ENCODE data around the gene RIN2.

RIN2 gene

DNA sequence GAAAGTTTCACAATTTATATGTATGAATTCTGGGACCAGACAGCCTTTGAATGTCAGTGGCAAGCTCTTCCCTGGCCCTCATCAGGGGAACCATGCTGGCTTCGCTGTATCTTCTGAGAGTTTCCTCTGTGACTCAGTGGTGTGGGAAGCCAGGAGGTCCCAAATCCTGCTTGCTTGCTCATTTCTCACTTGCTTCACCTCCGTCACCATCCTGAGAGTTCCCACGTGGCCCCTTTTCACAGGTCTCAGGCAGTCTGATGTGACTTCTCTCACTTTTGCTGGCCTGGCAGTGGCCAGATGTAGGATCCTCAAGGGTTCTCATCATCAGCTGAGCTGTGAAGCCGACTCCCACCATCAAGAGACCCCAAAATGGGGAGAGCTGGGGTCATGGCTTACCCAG, 28.4 kb upstream of the RIN2 start:
- Histone ChIP-seq H3K36me3 (replicated peaks; ENCODE audit: low read depth, low read length) (no peaks in the 10 kb centered on the region), H4K20me1 (ENCODE audit: insufficient read depth, low read length) (no peaks in the 10 kb centered on the region), H3K4me3 (ENCODE audit: low read length) (no peak overlapping the region), H3K79me2 (ENCODE audit: low read length) (no peaks in the 10 kb centered on the region), H3K27ac (ENCODE audit: low read length) (no peak overlapping the region), H3K4me2 (ENCODE audit: low read length) (no peak overlapping the region), H3K4me1 (ENCODE audit: low read length) (peaks cover 26% of the 10 kb centered on the region), H2AFZ (ENCODE audit: low read depth, low read length) (no peak overlapping the region), H3K27me3 (ENCODE audit: low read depth, low read length) (peaks cover 2% of the 10 kb centered on the region; the same call in 1 of the 2 replicates), H3K9me3 (ENCODE audit: insufficient read depth, low read length) (no peaks in the 10 kb centered on the region), H3K9ac (ENCODE audit: low read length) (no peak overlapping the region)
- TF ChIP-seq EZH2phosphoT487 (IDR thresholded peaks at IDR 0.05; ENCODE audit: low read depth) = no peak
- TF ChIP-seq, protein P1, sequence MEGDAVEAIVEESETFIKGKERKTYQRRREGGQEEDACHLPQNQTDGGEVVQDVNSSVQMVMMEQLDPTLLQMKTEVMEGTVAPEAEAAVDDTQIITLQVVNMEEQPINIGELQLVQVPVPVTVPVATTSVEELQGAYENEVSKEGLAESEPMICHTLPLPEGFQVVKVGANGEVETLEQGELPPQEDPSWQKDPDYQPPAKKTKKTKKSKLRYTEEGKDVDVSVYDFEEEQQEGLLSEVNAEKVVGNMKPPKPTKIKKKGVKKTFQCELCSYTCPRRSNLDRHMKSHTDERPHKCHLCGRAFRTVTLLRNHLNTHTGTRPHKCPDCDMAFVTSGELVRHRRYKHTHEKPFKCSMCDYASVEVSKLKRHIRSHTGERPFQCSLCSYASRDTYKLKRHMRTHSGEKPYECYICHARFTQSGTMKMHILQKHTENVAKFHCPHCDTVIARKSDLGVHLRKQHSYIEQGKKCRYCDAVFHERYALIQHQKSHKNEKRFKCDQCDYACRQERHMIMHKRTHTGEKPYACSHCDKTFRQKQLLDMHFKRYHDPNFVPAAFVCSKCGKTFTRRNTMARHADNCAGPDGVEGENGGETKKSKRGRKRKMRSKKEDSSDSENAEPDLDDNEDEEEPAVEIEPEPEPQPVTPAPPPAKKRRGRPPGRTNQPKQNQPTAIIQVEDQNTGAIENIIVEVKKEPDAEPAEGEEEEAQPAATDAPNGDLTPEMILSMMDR (IDR thresholded peaks at IDR 0.05; ENCODE audit: low read depth, low read length) = no peak

DNA sequence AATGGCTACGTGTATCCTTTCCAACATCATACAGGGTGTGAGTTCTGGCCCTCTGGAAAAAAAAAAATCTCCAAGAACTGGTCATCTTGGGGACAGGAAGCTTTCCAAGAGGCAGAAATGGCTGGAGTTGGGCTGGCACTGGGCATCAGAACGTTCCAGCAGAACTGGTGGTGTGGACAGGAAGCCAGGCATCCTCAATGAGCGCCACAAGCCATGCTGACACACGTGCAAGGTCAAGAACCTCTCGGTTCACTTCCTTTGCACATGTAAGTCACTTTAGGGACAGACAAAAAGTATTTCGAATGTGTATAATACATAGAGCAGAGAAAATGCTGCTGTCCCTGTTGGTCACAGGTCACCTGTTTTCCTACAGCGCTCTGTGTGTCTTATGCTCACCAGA, 27.4 kb upstream of the RIN2 start:
- Histone ChIP-seq H3K4me2 (ENCODE audit: low read length) (no peak overlapping the region), H2AFZ (ENCODE audit: low read depth, low read length) (no peak overlapping the region), H3K27ac (ENCODE audit: low read length) (no peak overlapping the region), H3K4me1 (ENCODE audit: low read length) (peaks cover 20% of the 10 kb centered on the region), H3K79me2 (ENCODE audit: low read length) (no peaks in the 10 kb centered on the region), H3K9ac (ENCODE audit: low read length) (no peak overlapping the region), H3K4me3 (ENCODE audit: low read length) (no peak overlapping the region), H3K36me3 (replicated peaks; ENCODE audit: low read depth, low read length) (no peaks in the 10 kb centered on the region), H3K9me3 (ENCODE audit: insufficient read depth, low read length) (no peaks in the 10 kb centered on the region), H4K20me1 (ENCODE audit: insufficient read depth, low read length) (no peaks in the 10 kb centered on the region), H3K27me3 (ENCODE audit: low read depth, low read length) (no peaks in the 10 kb centered on the region)
- TF ChIP-seq, protein P1 (IDR thresholded peaks at IDR 0.05; ENCODE audit: low read depth, low read length) = no peak
- TF ChIP-seq EZH2phosphoT487 (IDR thresholded peaks at IDR 0.05; ENCODE audit: low read depth) = no peak

DNA sequence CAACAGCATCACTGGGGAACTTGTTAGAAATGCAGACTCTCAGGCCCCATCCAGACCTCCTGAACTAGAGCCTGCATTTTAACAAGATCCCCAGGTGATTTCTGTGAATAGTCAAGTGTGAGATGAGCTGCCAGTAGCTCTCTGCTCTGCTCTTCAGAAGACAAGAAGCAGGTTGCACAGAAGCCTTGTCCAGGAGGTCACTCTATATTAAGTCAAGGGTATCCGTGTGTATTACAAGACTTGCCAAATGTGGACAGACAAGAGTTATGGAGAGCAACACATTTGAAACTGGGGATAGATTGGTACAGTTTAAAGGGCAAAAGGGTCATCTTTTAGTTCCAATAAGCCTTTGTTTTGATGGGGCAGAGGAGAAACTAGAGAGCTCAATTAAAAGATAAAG, 23.2 kb upstream of the RIN2 start:
- Histone ChIP-seq H3K27me3 (ENCODE audit: low read depth, low read length) (no peaks in the 10 kb centered on the region), H3K36me3 (replicated peaks; ENCODE audit: low read depth, low read length) (no peaks in the 10 kb centered on the region), H3K27ac (ENCODE audit: low read length) (no peak overlapping the region), H3K4me1 (ENCODE audit: low read length) (no peaks in the 10 kb centered on the region), H4K20me1 (ENCODE audit: insufficient read depth, low read length) (no peaks in the 10 kb centered on the region), H3K9ac (ENCODE audit: low read length) (no peak overlapping the region), H3K9me3 (ENCODE audit: insufficient read depth, low read length) (no peaks in the 10 kb centered on the region), H3K4me3 (ENCODE audit: low read length) (no peak overlapping the region), H3K79me2 (ENCODE audit: low read length) (no peaks in the 10 kb centered on the region), H3K4me2 (ENCODE audit: low read length) (no peak overlapping the region), H2AFZ (ENCODE audit: low read depth, low read length) (no peak overlapping the region)
- TF ChIP-seq EZH2phosphoT487 (IDR thresholded peaks at IDR 0.05; ENCODE audit: low read depth) = no peak
- TF ChIP-seq, protein P1 (IDR thresholded peaks at IDR 0.05; ENCODE audit: low read depth, low read length) = no peak

DNA sequence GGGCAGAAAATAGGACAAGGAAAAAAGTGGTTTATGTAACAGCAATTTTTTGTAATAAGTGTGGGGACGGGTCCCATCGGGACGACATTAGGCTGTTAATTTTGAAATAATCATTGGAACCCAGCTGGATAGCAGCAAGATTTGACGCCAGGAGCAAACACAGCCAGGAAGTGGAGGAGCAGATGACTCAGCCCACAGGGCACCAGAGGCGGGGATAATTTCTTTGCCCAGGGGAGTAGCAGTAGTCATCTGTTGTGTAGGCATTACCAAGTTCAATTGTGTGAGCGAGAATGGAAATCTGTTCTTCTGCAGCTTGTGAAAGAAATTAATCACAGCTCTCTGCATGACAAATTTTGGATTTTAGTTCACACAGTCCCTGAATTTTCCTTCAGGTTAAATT, 22.6 kb upstream of the RIN2 start:
- H2AFZ ChIP-seq (ENCODE audit: low read depth, low read length) = no peak overlapping the region
- H3K79me2 ChIP-seq (ENCODE audit: low read length) = no peaks in the 10 kb centered on the region
- H3K9me3 ChIP-seq (ENCODE audit: insufficient read depth, low read length) = no peaks in the 10 kb centered on the region
- H3K4me2 ChIP-seq (ENCODE audit: low read length) = no peak overlapping the region
- H3K27ac ChIP-seq (ENCODE audit: low read length) = no peak overlapping the region
- H3K36me3 ChIP-seq (replicated peaks; ENCODE audit: low read depth, low read length) = no peaks in the 10 kb centered on the region
- peaks cover 2% of the 10 kb centered on the region; the same call in 1 of the 2 replicates for H3K27me3 ChIP-seq (ENCODE audit: low read depth, low read length)
- H3K4me3 ChIP-seq (ENCODE audit: low read length) = no peak overlapping the region
- no peaks in the 10 kb centered on the region for H4K20me1 ChIP-seq (ENCODE audit: insufficient read depth, low read length)
- TF ChIP-seq, protein P1 (IDR thresholded peaks at IDR 0.05; ENCODE audit: low read depth, low read length) = no peak
- TF ChIP-seq EZH2phosphoT487 (IDR thresholded peaks at IDR 0.05; ENCODE audit: low read depth) = no peak
- no peak overlapping the region for H3K9ac ChIP-seq (ENCODE audit: low read length)
- no peaks in the 10 kb centered on the region for H3K4me1 ChIP-seq (ENCODE audit: low read length)

All from OCI-LY3 (cell line).